Measurements from ENCODE around the gene PPP1R14C. TPM values are rescaled to one million over a fixed set of nuclear protein-coding genes. Genes with fewer than 3 reads are reported as not detected.

The PPP1R14C gene
- total and polyA plus RNA-seq, 2 of the 13 experiments (the other 11 are each of a cell fraction or from before 2014, with no cell fraction given): not detected

- ChIA-PET CTCF (ENCODE audit: low intra/inter-chr PET ratio, low total read pairs) (no interaction called here), POLR2A (no interaction called here)
- Histone ChIP-seq H3K27ac (ENCODE audit: extremely low read length, insufficient read depth, low read length) (no peak overlapping the region), H3K27me3 (ENCODE audit: control insufficient read depth in 1 of 2, insufficient read depth in 2 of 2, low read length in 2 of 2) (peaks cover 2 to 55% of the 10 kb centered on the region in 2 experiments; a peak in 4 of 5 replicates), H3K4me1 (ENCODE audit: insufficient read depth, low read length) (no peaks in the 10 kb centered on the region), H2AFZ (ENCODE audit: low read length) (no peak overlapping the region), H3K9me3 (ENCODE audit: low read length) (no peaks in the 10 kb centered on the region), H3K36me3 (replicated peaks in 1 of 2; ENCODE audit: control insufficient read depth in 1 of 2, insufficient read depth in 2 of 2, low read length in 2 of 2) (no peaks in the 10 kb centered on the region), H3K4me2 (ENCODE audit: low read depth, low read length) (no peak overlapping the region), H3K4me3 (replicated peaks in 1 of 3; ENCODE audit: insufficient read depth in 1 of 3, low read depth in 2 of 3, low read length in 3 of 3) (no peak overlapping the region), H4K20me1 (ENCODE audit: insufficient read depth, low read length) (no peaks in the 10 kb centered on the region), H3K9ac (ENCODE audit: insufficient read depth, low read depth, low read length) (no peak overlapping the region), H3K79me2 (ENCODE audit: insufficient read depth, low read length) (no peaks in the 10 kb centered on the region)
- no TSS peak for BruUV-seq (replicated peaks)
- TF ChIP-seq ZBTB4 (CRISPR knock-in tag; IDR thresholded peaks at IDR 0.05; ENCODE audit: borderline replicate concordance) (no peak), RXRA (CRISPR knock-in tag; IDR thresholded peaks at IDR 0.05) (no peak), ZNF607 (CRISPR knock-in tag; IDR thresholded peaks at IDR 0.05; ENCODE audit: borderline replicate concordance) (no peak), FOXC1 (CRISPR knock-in tag; IDR thresholded peaks at IDR 0.05; ENCODE audit: borderline replicate concordance) (no peak), ZBTB39 (CRISPR knock-in tag; IDR thresholded peaks at IDR 0.05) (no peak), SPEN (CRISPR knock-in tag; IDR thresholded peaks at IDR 0.05; ENCODE audit: low read depth) (no peak), RNF2 (conservative IDR thresholded peaks at IDR 0.05; ENCODE audit: low read depth) (no peak), ZNF883 (CRISPR knock-in tag; IDR thresholded peaks at IDR 0.05; ENCODE audit: not compliant biosample characterization) (no peak), ZNF569 (CRISPR knock-in tag; IDR thresholded peaks at IDR 0.05; ENCODE audit: borderline replicate concordance) (no peak), KLF11 (CRISPR knock-in tag; IDR thresholded peaks at IDR 0.05) (no peak), ZNF644 (CRISPR knock-in tag; IDR thresholded peaks at IDR 0.05; ENCODE audit: low read depth) (no peak)
- intact Hi-C loops (cut with micrococcal nuclease; ENCODE audit: unreplicated experiment) (no loop called here), in situ Hi-C loops (cut with HindIII; ENCODE audit: extremely low pct_ligation_motif_present, low pct_unique_long_range_greater_than_20kb) (no loop called here)
- WGBS (ENCODE audit: low lambda C conversion rate): 48% methylated on average over 18 of the region's 19 CpGs
- FAIRE-seq (no peak), ATAC-seq (no peak), DNase-seq (ENCODE audit: low spot score) (no peak)
Measured at GRCh38 chr6:150100745-150101144, 42.1 kb upstream of the PPP1R14C start.

Measured in HepG2 (cell line).